Liver (tissue), 9 donors: ENCODE results near the gene POU3F3. TPM values are rescaled to one million over a fixed set of nuclear protein-coding genes. Genes with fewer than 3 reads are reported as not detected.

ENCODE experiments used
- DNase-seq: peaks from one replicate; pipeline ENCODE4 v3.0.0-alpha.2; 2017; ENCODE audit warnings: low spot score
- H3K27ac ChIP-seq, 2 donors: one replicate each; pipeline ENCODE4 v1.7.0; 2013; ENCODE audit warnings: inconsistent platforms in 2 of 2, low read length in 2 of 2, control low read depth in 1 of 2, low read depth in 1 of 2, mild to moderate bottlenecking in 1 of 2
- H3K27me3 ChIP-seq, 4 donors: one replicate each; pipeline versions ENCODE4 v1.6.1 to v1.7.0; 2013; ENCODE audit warnings: low read length in 3 of 4, inconsistent platforms in 1 of 4, mild to moderate bottlenecking in 1 of 4, moderate library complexity in 1 of 4; ENCODE audit not compliant: control insufficient read depth in 4 of 4, insufficient read depth in 4 of 4
- H3K36me3 ChIP-seq, 4 donors: one replicate each; pipeline versions ENCODE4 v1.6.1 to v1.7.0; 2013; ENCODE audit warnings: low read length in 3 of 4, mild to moderate bottlenecking in 3 of 4, low read depth in 1 of 4, moderate library complexity in 1 of 4; ENCODE audit not compliant: control insufficient read depth in 4 of 4, insufficient read depth in 3 of 4
- H3K4me1 ChIP-seq, 4 donors: one replicate each; pipeline versions ENCODE4 v1.6.1 to v1.7.0; 2013; ENCODE audit warnings: low read length in 3 of 4, mild to moderate bottlenecking in 3 of 4, moderate library complexity in 1 of 4; ENCODE audit not compliant: control insufficient read depth in 4 of 4, insufficient read depth in 4 of 4
- H3K4me3 ChIP-seq, 3 donors: one replicate each; pipeline versions ENCODE4 v1.6.1 to v1.7.0; 2013; ENCODE audit warnings: low read length in 3 of 3, control low read depth in 1 of 3, low read depth in 1 of 3, mild to moderate bottlenecking in 1 of 3
- H3K9ac ChIP-seq, 2 donors: one replicate each; pipeline ENCODE4 v1.7.0; 2013; ENCODE audit warnings: low read length in 2 of 2, mild to moderate bottlenecking in 2 of 2, moderate library complexity in 2 of 2, control low read depth in 1 of 2, low read depth in 1 of 2
- H3K9me3 ChIP-seq, 4 donors: one replicate each; pipeline versions ENCODE4 v1.6.1 to v1.7.0; 2013; ENCODE audit warnings: low read length in 3 of 4; ENCODE audit not compliant: control insufficient read depth in 4 of 4
- ATF3 ChIP-seq: IDR thresholded peaks from 2 replicates; pipeline ENCODE4 v1.6.1; 2016; ENCODE audit warnings: antibody characterized with exemption
- CTCF ChIP-seq: fragments of 150-350 bp; IDR thresholded peaks from 2 replicates; pipeline ENCODE4 v1.5.1; 2017; ENCODE audit warnings: improper control_type of control experiment, low read depth, low read length; ENCODE audit not compliant: missing input control
- EGR1 ChIP-seq, 2 donors: IDR thresholded peaks; 2 replicates each; pipeline ENCODE4 v1.6.1; 2016 to 2018; ENCODE audit warnings: antibody characterized with exemption in 2 of 2, low read depth in 2 of 2
- FOXA1 ChIP-seq: IDR thresholded peaks from 2 replicates; pipeline ENCODE4 v1.6.1; 2016; ENCODE audit warnings: antibody characterized with exemption
- FOXA2 ChIP-seq: IDR thresholded peaks from 2 replicates; pipeline ENCODE4 v1.6.1; 2016; ENCODE audit warnings: antibody characterized with exemption
- GABPA ChIP-seq, 2 donors: IDR thresholded peaks in 1 of 2; conservative IDR thresholded peaks in 1 of 2; 2 replicates each; pipeline ENCODE4 v1.6.1; 2016; ENCODE audit warnings: antibody characterized with exemption in 2 of 2, mild to moderate bottlenecking in 1 of 2, moderate library complexity in 1 of 2
- HNF4A ChIP-seq, 2 donors: conservative IDR thresholded peaks; 2 replicates each; pipeline ENCODE4 v1.6.1; 2016; ENCODE audit warnings: antibody characterized with exemption in 2 of 2, mild to moderate bottlenecking in 2 of 2
- HNF4G ChIP-seq: IDR thresholded peaks from 2 replicates; pipeline ENCODE4 v1.6.1; 2016; ENCODE audit warnings: antibody characterized with exemption
- JUND ChIP-seq, 2 donors: IDR thresholded peaks; 2 replicates each; pipeline ENCODE4 v1.6.1; 2016; ENCODE audit warnings: antibody characterized with exemption in 2 of 2
- MAX ChIP-seq: IDR thresholded peaks from 2 replicates; pipeline ENCODE4 v1.6.1; 2016; ENCODE audit warnings: antibody characterized with exemption
- NR2F2 ChIP-seq: IDR thresholded peaks from 2 replicates; pipeline ENCODE4 v1.6.1; 2016; ENCODE audit warnings: antibody characterized with exemption
- RAD21 ChIP-seq, 2 donors: IDR thresholded peaks; 2 replicates each; pipeline ENCODE4 v1.6.1; 2016; ENCODE audit warnings: antibody characterized with exemption in 2 of 2, mild to moderate bottlenecking in 2 of 2
- REST ChIP-seq: IDR thresholded peaks from 2 replicates; pipeline ENCODE4 v1.6.1; 2016; ENCODE audit warnings: antibody characterized with exemption, mild to moderate bottlenecking
- RXRA ChIP-seq, 2 donors: IDR thresholded peaks; 2 replicates each; pipeline ENCODE4 v1.6.1; 2017 to 2018; ENCODE audit warnings: antibody characterized with exemption in 2 of 2, mild to moderate bottlenecking in 1 of 2
- SP1 ChIP-seq: IDR thresholded peaks from 2 replicates; pipeline ENCODE4 v1.6.1; 2018; ENCODE audit warnings: antibody characterized with exemption, mild to moderate bottlenecking
- TAF1 ChIP-seq: conservative IDR thresholded peaks from 2 replicates; pipeline ENCODE4 v1.6.1; 2016; ENCODE audit warnings: antibody characterized with exemption, mild to moderate bottlenecking
- YY1 ChIP-seq: IDR thresholded peaks from 2 replicates; pipeline ENCODE4 v1.6.1; 2016; ENCODE audit warnings: antibody characterized with exemption, mild to moderate bottlenecking
- WGBS: extraction: QIAGEN DNeasy Blood & Tissue Kit; methylation state at CpG from one replicate; pipeline ENCODE4 v1.1.7; 2013; 5-methylcytosine and 5-hydroxymethylcytosine counted together
- polyA plus RNA-seq, 2 donors: library from polyadenylated mRNA; stranded (reverse) in 1 of 2; unstranded in 1 of 2; fragments of 200-250 nt in 1 of 2; fragments of >200 nt in 1 of 2; fragmentation: Nextera tagmentation in 1 of 2; extraction: Ambion mirVana in 1 of 2; gene quantifications; one replicate each; pipeline versions ENCODE4 v1.2.1 to v1.2.3, GENCODE V29; 2013 to 2015
- total RNA-seq, 2 donors: library from RNA; depleted of rRNA; stranded (reverse); fragments of >200 nt; gene quantifications; one replicate each; pipeline ENCODE4 v1.2.3, GENCODE V29; 2014
- TF ChIP-seq, protein P1 (sequence below): IDR thresholded peaks from 2 replicates; pipeline ENCODE4 v1.6.1; 2016; ENCODE audit warnings: antibody characterized with exemption
- donor health status: healthy.
- donor health status: healthy.
- donor health status: healthy.
- donor health status: healthy.
- donor health status: healthy.

POU3F3 gene
- total and polyA plus RNA-seq, 4 donors: not detected

DNA sequence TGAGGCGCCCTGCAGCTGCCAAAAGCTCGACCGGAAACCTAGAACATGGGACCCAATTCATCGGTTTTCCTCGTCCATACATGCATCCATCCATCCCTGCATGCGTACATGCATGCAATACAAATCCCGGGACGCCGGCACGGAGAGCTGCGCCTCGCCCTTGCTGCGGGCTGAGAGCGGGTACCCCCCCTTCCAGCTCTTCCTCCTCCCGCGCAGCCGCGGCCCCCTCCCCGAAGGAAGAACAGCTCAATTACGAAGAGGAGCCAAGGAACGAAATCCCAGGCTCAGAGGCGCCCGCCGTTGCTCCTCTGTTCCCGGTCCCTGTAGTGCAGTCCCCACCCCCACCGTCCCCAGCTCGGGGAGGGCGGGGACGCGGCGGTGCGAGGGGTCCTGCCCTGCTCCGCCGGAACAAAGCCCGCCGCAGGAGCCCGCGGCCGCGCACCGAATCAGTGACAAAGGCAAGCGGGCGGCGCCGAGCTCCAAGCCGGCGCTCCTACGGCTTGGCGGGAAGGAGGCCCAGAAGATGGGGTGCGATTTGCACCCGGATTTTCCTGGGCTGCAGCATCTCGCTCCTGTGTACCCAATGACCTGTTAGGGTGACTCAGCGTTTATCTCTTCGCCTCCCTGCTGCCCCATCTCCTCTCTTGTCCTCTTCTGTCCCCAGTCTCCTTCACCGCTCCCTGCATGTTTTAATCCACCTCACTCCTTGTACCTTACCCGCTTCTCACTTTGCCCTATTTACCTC lies 8.9 kb upstream of the POU3F3 start:
- H3K36me3 ChIP-seq: no peaks in the 10 kb centered on the region
- 3% methylated on average over 56 of the region's 56 CpGs for WGBS
- H3K27ac ChIP-seq: no peak overlapping the region
- no peak for DNase-seq
- no peaks in the 10 kb centered on the region for H3K9me3 ChIP-seq
- H3K4me1 ChIP-seq: peaks cover 4 to 25% (median 12%) of the 10 kb centered on the region in 4 donors
- H3K4me3 ChIP-seq: no peak overlapping the region
- no peak overlapping the region for H3K9ac ChIP-seq
- no peak for TF ChIP-seq JUND (IDR thresholded peaks at IDR 0.05)
- TF ChIP-seq GABPA (IDR thresholded peaks at IDR 0.05 in 1 of 2, conservative IDR thresholded peaks at IDR 0.05 in 1 of 2): no peak
- TF ChIP-seq HNF4G: no peak
- no peak for TF ChIP-seq YY1
- no peak for TF ChIP-seq HNF4A (conservative IDR thresholded peaks at IDR 0.05)
- TF ChIP-seq NR2F2: no peak
- TF ChIP-seq SP1: no peak
- TF ChIP-seq, protein P1, sequence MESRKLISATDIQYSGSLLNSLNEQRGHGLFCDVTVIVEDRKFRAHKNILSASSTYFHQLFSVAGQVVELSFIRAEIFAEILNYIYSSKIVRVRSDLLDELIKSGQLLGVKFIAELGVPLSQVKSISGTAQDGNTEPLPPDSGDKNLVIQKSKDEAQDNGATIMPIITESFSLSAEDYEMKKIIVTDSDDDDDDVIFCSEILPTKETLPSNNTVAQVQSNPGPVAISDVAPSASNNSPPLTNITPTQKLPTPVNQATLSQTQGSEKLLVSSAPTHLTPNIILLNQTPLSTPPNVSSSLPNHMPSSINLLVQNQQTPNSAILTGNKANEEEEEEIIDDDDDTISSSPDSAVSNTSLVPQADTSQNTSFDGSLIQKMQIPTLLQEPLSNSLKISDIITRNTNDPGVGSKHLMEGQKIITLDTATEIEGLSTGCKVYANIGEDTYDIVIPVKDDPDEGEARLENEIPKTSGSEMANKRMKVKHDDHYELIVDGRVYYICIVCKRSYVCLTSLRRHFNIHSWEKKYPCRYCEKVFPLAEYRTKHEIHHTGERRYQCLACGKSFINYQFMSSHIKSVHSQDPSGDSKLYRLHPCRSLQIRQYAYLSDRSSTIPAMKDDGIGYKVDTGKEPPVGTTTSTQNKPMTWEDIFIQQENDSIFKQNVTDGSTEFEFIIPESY: no peak
- TF ChIP-seq REST: no peak
- TF ChIP-seq EGR1 (IDR thresholded peaks at IDR 0.05; ENCODE audit: low read depth in 2 of 2): no peak
- no peak for TF ChIP-seq CTCF
- no peak for TF ChIP-seq FOXA1
- TF ChIP-seq RXRA (IDR thresholded peaks at IDR 0.05): no peak
- TF ChIP-seq FOXA2: no peak
- TF ChIP-seq RAD21 (IDR thresholded peaks at IDR 0.05): no peak
- no peak for TF ChIP-seq MAX
- no peak for TF ChIP-seq ATF3
- TF ChIP-seq TAF1: no peak
- H3K27me3 ChIP-seq: peaks cover 7 to 33% (median 24%) of the 10 kb centered on the region in 4 donors
